GM21447 (cell line): Measurements from ENCODE around the gene BSPH1.
"Not testable (repeated sequence)": the region's sequence is repeated elsewhere in the genome, so short reads cannot be mapped to it uniquely, and the experiment has no call there.

Experiments
- ATAC-seq: cut with Tn5 transposase; IDR thresholded peaks from one replicate; pipeline ENCODE4 v1.9.1; 2021; ENCODE audit not compliant: unreplicated experiment

Gene BSPH1

GRCh38 chr19:47928581-47928980, 63.4 kb downstream of the BSPH1 start:
- not testable (repeated sequence) for ATAC-seq

GRCh38 chr19:47920107-47920506, 71.9 kb downstream of the BSPH1 start:
- ATAC-seq, result not testable (repeated sequence)
